Neutrophil (primary cell): ENCODE results near the gene MYBPC1.
"Not testable (repeated sequence)": the region's sequence is repeated elsewhere in the genome, so short reads cannot be mapped to it uniquely, and the experiment has no call there.

Experiments used
- H3K27ac ChIP-seq: fragments of 200-600 bp; sonication (generic); 2 replicates; pipeline ENCODE4 v1.5.1; 2016; ENCODE audit warnings: mild to moderate bottlenecking, moderate library complexity
- H3K27me3 ChIP-seq: fragments of 200-600 bp; sonication (generic); 2 replicates; pipeline ENCODE4 v1.6.0; 2016; ENCODE audit warnings: mild to moderate bottlenecking
- H3K36me3 ChIP-seq: fragments of 200-600 bp; sonication (generic); 2 replicates; pipeline ENCODE4 v1.5.1; 2017
- H3K4me1 ChIP-seq, 2 experiments: fragments of 200-600 bp in 1 of 2; sonication (generic) in 1 of 2; 1 replicate in 1 of 2; 2 replicates in 1 of 2; pipeline versions ENCODE4 v1.5.1 to v1.6.1; 2013 to 2016; ENCODE audit warnings: low read depth in 1 of 2, low read length in 1 of 2, mild to moderate bottlenecking in 1 of 2, moderate library complexity in 1 of 2; ENCODE audit not compliant: control insufficient read depth in 1 of 2, insufficient read depth in 1 of 2
- H3K4me3 ChIP-seq, 2 experiments: fragments of 200-600 bp in 1 of 2; sonication (generic) in 1 of 2; 1 replicate in 1 of 2; 2 replicates in 1 of 2; pipeline ENCODE4 v1.5.1; 2013 to 2016; ENCODE audit warnings: low read depth in 1 of 2, low read length in 1 of 2, mild to moderate bottlenecking in 1 of 2, moderate library complexity in 1 of 2
- H3K9me3 ChIP-seq: fragments of 200-600 bp; sonication (generic); 2 replicates; pipeline ENCODE4 v1.5.1; 2016
- TF ChIP-seq, protein P1 (sequence below): fragments of 200-600 bp; sonication (generic); IDR thresholded peaks from 2 replicates; pipeline ENCODE4 v1.5.1; 2016; ENCODE audit warnings: antibody characterized with exemption

The MYBPC1 gene

DNA sequence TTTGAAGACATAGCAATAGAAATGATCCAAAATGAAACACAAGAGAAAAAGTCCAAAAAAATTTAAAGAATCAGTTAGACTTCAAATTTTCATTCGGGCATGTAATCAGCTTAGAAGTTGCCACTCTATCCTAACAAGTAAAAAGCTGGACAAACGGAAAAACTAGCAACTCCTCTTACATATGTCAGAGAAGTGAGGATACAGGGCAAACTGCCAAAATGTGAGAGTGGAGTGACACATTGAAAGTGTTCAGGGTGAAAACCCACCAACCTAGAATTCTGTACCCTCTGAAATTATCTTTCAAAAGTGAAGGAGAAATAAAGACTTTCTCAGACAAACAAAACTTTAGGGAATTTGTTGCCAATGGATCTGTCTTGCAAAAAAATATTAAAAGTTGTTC lies 60.6 kb downstream of the MYBPC1 start:
- no peaks in the 10 kb centered on the region for H3K36me3 ChIP-seq
- no peaks in the 10 kb centered on the region for H3K4me1 ChIP-seq
- H3K27me3 ChIP-seq: no peaks in the 10 kb centered on the region
- no peak overlapping the region for H3K4me3 ChIP-seq
- no peak overlapping the region for H3K27ac ChIP-seq
- H3K9me3 ChIP-seq: no peaks in the 10 kb centered on the region
- TF ChIP-seq, protein P1, sequence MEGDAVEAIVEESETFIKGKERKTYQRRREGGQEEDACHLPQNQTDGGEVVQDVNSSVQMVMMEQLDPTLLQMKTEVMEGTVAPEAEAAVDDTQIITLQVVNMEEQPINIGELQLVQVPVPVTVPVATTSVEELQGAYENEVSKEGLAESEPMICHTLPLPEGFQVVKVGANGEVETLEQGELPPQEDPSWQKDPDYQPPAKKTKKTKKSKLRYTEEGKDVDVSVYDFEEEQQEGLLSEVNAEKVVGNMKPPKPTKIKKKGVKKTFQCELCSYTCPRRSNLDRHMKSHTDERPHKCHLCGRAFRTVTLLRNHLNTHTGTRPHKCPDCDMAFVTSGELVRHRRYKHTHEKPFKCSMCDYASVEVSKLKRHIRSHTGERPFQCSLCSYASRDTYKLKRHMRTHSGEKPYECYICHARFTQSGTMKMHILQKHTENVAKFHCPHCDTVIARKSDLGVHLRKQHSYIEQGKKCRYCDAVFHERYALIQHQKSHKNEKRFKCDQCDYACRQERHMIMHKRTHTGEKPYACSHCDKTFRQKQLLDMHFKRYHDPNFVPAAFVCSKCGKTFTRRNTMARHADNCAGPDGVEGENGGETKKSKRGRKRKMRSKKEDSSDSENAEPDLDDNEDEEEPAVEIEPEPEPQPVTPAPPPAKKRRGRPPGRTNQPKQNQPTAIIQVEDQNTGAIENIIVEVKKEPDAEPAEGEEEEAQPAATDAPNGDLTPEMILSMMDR: no peak

DNA sequence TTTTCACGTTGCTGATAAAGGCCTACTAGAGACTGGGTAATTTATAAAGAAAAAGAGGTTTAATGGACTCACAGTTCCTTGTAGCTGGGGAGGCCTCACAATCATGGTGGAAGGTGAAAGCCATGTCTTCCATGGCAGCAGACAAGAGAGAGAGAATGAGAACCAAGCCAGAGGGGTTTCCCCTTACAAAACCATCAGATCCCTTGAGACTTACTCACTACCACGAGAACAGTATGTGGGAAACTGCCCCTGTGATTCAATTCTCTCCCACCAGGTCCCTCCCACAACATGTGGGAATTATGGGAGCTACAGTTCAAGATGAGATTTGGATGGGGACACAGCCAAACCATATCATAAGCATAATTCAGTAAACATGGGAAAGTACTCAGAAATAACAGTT lies 65.9 kb downstream of the MYBPC1 start:
- H3K27ac ChIP-seq, H3K27me3 ChIP-seq, H3K36me3 ChIP-seq, H3K4me1 ChIP-seq, H3K4me3 ChIP-seq, H3K9me3 ChIP-seq: not testable (repeated sequence)

DNA sequence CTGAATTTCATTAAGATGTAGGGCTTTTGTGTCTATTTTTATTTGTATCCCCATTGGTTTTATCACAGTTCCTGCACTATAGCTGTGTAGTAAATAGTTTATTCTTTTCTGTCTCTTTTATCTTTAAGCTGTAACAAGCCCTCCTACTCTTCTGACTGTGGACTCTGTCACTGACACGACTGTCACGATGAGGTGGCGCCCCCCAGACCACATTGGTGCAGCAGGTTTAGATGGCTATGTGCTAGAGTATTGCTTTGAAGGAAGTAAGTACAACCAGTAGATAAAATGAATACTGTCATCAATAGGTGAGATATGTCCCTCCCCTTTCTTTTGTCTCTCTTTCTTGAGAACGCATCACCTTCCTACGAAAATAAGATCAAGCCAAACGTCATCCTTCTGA lies 68.5 kb downstream of the MYBPC1 start:
- no peaks in the 10 kb centered on the region for H3K4me1 ChIP-seq
- TF ChIP-seq, protein P1: no peak
- H3K27me3 ChIP-seq: peaks cover 6% of the 10 kb centered on the region
- H3K9me3 ChIP-seq: no peaks in the 10 kb centered on the region
- no peaks in the 10 kb centered on the region for H3K36me3 ChIP-seq
- no peak overlapping the region for H3K4me3 ChIP-seq
- H3K27ac ChIP-seq: no peak overlapping the region

DNA sequence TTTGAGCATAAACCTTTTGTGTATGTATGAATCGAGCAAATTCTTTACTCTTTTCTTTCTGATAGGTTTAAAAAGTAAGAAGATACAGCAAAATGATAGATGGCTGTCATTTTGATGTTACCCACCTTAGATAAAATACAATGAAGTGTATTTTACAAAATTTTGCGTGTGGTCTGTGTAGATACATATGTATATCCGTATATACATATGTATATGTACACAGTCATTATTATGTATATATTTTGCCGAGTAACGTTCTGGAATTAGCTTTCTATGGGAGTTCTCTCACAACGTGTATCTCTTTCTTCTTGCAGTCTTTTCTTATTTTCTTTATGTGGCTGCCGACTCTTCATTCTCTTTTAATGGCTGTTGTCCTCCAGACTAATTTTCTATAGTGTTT lies 70.2 kb downstream of the MYBPC1 start:
- TF ChIP-seq, protein P1: no peak
- Histone ChIP-seq H3K9me3 (no peaks in the 10 kb centered on the region), H3K4me3 (no peak overlapping the region), H3K36me3 (no peaks in the 10 kb centered on the region), H3K27me3 (peaks cover 6% of the 10 kb centered on the region), H3K4me1 (peaks cover 4 to 10% of the 10 kb centered on the region in 2 experiments), H3K27ac (no peak overlapping the region)

DNA sequence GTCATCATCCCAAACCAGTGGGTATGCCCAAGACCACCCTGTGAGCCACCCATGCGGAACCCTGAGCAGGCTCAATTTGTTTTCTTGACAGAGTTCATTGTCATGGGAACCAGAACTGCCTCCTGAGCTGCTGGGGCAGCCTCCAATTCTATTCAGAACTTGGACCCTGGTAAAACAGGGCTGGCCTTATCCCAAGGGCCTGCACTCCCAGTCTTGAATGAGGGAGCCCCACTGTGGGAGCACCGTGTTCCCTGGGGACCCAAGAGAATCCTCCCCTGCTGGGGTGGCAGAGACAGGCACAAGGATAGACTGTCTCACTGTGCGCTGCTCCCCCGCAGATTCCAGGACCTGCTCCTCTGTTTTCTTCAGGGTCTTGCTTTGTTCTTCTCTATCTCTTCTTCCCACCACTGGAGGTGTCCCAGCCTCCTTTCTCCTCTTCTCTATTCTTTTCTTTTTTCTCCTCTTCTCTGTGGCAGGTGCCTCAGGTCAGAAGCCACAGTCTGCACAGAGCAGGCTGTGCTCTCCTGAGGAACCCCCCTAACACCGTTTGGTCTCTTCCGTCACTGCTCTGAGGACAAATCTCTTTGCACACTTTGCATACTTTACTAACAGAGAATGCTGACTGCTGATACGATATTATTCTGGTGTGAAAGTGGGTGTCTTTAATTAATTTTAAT lies 71.4 kb downstream of the MYBPC1 start:
- TF ChIP-seq, protein P1: no peak
- Histone ChIP-seq H3K27me3 (peaks cover 6% of the 10 kb centered on the region), H3K27ac (no peak overlapping the region), H3K4me1 (peaks cover 16 to 22% of the 10 kb centered on the region in 2 experiments), H3K36me3 (no peaks in the 10 kb centered on the region), H3K4me3 (no peak overlapping the region), H3K9me3 (no peaks in the 10 kb centered on the region)

DNA sequence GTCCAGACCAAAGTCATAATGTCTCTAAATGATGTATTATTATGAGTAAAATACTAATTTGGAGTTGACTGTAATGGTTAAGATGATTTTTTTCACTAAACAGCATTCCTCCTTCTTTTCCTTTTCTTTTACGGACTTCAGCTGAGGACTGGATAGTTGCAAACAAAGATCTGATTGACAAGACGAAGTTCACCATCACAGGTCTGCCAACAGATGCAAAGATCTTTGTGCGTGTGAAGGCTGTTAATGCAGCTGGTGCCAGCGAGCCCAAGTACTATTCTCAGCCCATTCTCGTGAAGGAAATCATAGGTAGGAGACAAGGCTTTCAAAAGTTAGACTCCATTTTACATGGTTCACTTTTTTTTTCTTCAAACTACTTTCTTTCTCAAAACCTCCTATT lies 72.8 kb downstream of the MYBPC1 start:
- TF ChIP-seq, protein P1: no peak
- Histone ChIP-seq H3K9me3 (no peaks in the 10 kb centered on the region), H3K4me3 (no peak overlapping the region), H3K36me3 (no peaks in the 10 kb centered on the region), H3K4me1 (peaks cover 30 to 36% of the 10 kb centered on the region in 2 experiments), H3K27ac (no peak overlapping the region), H3K27me3 (peaks cover 6% of the 10 kb centered on the region)
